Smooth muscle cell of the brain vasculature (primary cell): ENCODE data around the gene HMBS.
"Not testable (repeated sequence)": the region's sequence is repeated elsewhere in the genome, so short reads cannot be mapped to it uniquely, and the experiment has no call there.

Experiments
- DNase-seq: peaks from one replicate; pipeline ENCODE4 v3.0.0-alpha.2; 2012; ENCODE audit warnings: low read depth, low spot score

HMBS gene

GRCh38 chr11:119118946-119119345, 34.3 kb downstream of the HMBS start:
- DNase-seq = no peak

DNA sequence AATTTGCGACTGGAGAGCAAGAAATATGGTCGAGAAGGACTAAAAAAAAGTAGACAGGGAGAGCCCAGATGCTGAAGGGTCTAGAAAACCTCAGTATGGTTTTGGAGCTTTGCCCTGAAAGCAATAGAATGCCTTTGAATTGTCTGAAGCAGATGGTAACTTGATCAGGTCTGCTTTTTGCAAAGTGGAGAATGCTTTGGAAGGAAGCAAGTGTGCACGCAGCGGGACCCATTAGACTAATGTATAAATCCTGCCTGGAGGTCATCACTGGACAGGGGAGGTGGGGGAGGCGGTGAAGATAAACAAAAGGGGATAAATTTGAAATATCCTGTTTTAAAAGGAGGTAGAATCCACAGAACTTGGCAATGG, 35.9 kb downstream of the HMBS start:
- DNase-seq = no peak

- DNase-seq = peak; percentile 98
Observed at GRCh38 chr11:119121008-119121810, 36.5 kb downstream of the HMBS start, which contains the start of gene HINFP. HINFP (plus strand) TSS chr11:119121580; CDS start chr11:119126945, 5,365 bp downstream.

DNA sequence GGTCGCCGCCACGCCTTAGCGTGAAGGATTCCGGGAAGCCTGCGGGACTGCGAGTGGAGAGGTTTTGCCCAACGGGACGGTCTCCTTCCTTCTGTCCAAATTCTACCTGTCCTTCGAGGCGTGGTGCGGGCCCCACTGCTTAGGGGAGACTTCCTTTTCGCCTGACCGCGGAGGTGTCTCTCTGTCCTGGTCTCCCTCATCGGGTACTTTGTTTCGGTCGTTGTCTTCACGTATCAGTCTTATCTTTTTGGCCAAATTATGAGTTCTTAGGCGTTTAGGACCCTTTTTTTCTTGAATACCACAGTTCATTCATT, 37.1 kb downstream of the HMBS start:
- no peak for DNase-seq

DNA sequence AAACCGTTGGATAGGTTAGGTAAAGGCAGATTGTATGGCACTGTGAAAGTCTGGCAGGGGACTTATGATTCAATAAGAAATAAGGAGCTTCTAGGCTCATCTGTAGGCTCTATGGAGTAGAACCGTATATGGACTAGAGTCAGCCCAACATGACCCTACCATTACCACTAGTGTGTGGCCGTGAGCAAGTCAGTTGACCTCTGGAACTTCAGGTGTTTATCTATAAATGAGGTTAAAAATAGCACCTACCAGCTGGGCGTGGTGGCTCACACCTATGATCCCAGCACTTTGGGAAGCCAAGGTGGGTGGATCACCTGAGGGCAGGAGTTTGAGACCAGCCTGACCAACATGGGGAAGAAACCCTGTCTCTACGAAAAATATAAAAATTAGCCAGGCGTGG, 41.1 kb downstream of the HMBS start:
- no peak for DNase-seq

DNA sequence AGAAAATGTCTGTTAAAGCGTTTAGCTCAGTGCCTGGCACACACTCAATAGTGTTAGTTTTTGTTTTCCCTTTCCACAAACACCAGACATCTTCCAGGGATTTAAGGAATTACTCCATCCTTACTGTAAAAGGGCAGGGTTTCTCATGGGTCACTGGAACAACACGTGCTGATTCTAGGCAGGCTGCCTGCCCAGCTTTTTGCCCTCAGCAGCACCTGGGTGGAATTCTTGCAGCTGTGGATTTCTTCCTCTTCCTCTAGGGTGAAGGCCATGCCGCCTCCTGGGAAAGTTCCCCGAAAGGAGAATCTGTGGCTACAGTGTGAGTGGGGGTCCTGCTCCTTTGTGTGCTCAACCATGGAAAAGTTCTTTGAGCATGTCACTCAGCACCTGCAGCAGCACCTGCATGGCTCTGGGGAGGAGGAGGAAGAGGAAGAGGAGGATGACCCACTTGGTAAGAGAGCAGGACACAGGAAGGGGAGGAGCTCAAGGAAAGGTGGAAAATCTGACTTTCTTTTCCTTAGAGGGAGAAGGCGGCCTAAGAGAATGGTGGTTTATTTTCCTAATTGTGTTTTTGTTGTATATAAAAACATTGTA, 42.1 kb downstream of the HMBS start:
- DNase-seq = no peak

DNA sequence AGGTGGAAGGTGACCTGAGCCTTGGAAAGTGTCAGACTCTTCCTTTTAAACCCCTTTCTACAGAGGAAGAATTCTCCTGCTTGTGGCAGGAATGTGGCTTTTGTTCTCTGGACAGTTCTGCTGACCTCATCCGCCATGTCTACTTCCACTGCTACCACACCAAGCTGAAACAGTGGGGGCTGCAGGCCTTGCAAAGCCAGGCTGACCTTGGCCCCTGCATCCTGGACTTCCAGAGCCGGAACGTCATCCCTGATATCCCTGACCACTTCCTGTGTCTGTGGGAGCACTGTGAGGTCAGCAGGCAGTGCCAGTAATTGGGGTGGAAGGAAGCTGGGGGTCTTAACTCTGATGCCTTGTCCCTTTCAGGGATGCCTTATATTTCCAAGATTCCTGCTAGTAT, 46.0 kb downstream of the HMBS start:
- no peak for DNase-seq

- no peak for DNase-seq
Observed at GRCh38 chr11:119134389-119134978, 49.8 kb downstream of the HMBS start.

DNA sequence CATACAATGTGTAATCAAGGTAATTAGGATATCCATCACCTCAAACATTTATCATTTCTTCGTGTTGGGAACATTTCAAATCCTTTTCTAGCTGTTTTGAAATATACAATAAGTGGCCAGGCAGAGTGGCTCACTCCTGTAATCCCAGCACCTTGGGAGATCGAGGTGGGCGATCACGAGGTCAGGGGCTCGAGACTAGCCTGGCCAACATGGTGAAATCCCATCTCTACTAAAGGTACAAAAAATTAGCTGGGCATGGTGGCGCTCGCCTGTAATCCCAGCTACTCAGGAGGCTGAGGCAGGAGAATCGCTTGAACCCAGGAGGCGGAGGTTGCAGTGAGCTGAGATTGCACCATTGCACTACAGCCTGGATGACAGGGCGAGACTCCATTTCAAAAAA, 54.6 kb downstream of the HMBS start:
- not testable (repeated sequence) for DNase-seq
